ENCODE data around the gene KIZ. TPM values are rescaled to one million over a fixed set of nuclear protein-coding genes. Genes with fewer than 3 reads are reported as not detected.

KIZ gene
- total RNA-seq, 1 donor from 2014 or later = 15.0 TPM

DNA sequence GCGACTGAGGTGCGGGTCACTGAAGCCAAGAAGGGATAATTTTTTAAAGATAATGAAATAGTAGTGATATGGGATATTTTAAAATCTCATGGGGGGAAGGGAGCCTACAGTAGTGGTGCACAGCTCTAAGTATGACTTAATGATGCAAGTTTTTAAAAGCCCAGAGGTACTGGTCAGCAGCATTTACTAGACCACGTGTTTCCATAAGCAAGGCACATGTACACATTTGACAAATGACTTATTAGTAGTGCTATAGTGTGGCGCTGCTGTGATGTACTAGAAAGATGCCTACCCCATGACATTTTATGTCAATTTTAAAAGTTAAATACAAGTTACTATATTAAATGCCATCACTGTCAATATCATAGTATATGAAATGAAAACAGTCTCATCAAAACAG, 12.2 kb upstream of the KIZ start:
- Mint-ChIP-seq H3K4me3 (no peak overlapping the region), H3K27ac (ENCODE audit: unreplicated experiment) (no peak overlapping the region), H3K27me3 (ENCODE audit: low read depth) (peaks cover 83% of the 10 kb centered on the region), H3K36me3 (ENCODE audit: low read depth) (no peaks in the 10 kb centered on the region), H3K4me1 (no peaks in the 10 kb centered on the region), H3K9me3 (no peaks in the 10 kb centered on the region)
- no peak for DNase-seq (ENCODE audit: low read depth, low spot score)
- TF ChIP-seq, protein P1, sequence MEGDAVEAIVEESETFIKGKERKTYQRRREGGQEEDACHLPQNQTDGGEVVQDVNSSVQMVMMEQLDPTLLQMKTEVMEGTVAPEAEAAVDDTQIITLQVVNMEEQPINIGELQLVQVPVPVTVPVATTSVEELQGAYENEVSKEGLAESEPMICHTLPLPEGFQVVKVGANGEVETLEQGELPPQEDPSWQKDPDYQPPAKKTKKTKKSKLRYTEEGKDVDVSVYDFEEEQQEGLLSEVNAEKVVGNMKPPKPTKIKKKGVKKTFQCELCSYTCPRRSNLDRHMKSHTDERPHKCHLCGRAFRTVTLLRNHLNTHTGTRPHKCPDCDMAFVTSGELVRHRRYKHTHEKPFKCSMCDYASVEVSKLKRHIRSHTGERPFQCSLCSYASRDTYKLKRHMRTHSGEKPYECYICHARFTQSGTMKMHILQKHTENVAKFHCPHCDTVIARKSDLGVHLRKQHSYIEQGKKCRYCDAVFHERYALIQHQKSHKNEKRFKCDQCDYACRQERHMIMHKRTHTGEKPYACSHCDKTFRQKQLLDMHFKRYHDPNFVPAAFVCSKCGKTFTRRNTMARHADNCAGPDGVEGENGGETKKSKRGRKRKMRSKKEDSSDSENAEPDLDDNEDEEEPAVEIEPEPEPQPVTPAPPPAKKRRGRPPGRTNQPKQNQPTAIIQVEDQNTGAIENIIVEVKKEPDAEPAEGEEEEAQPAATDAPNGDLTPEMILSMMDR (conservative IDR thresholded peaks at IDR 0.05) = no peak

DNA sequence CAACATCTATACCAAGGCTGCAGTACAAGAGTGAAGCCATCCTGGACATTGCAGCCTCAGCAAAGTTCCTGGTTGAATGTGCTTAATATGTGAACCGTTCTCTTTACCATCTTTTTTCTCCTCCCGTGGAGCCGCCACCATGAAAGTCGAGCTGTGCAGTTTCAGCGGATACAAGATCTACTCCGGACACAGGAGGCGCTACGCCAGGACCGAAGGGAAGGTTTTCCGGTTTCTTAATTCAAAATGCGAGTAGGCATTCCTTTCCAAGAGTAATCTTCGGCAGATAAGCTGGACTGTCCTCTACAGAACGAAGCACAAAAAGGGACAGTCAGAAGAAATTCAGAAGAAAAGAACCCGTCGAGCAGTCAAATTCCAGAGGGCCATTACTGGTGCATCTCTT, 11.3 kb upstream of the KIZ start:
- Mint-ChIP-seq H3K27me3 (ENCODE audit: low read depth) (peaks cover 79% of the 10 kb centered on the region), H3K4me1 (no peaks in the 10 kb centered on the region), H3K36me3 (ENCODE audit: low read depth) (no peaks in the 10 kb centered on the region), H3K27ac (ENCODE audit: unreplicated experiment) (no peak overlapping the region), H3K9me3 (no peaks in the 10 kb centered on the region), H3K4me3 (no peak overlapping the region)
- DNase-seq (ENCODE audit: low read depth, low spot score) = no peak
- TF ChIP-seq, protein P1 (conservative IDR thresholded peaks at IDR 0.05) = no peak

DNA sequence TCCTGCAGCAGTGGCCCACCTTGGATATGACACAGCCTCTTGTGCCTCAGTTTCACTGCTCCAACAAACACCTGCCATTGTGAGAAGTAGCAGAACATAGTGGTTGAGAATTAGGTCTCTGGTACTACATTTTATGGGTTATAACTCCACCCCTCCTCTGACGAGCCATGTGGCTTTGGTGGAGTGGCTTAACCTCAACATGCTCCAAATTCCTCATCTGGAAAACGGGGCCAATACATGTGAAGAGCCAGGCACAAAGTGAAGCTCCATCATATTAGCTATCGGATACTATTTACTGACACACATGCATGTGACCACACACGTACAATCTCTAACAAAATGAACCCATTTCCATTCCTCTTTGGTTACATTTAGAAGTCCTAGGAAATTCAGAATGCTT, 8.4 kb upstream of the KIZ start:
- H3K36me3 Mint-ChIP-seq (ENCODE audit: low read depth) = no peaks in the 10 kb centered on the region
- H3K9me3 Mint-ChIP-seq = no peaks in the 10 kb centered on the region
- H3K4me3 Mint-ChIP-seq = no peak overlapping the region
- no peaks in the 10 kb centered on the region for H3K4me1 Mint-ChIP-seq
- no peak overlapping the region for H3K27ac Mint-ChIP-seq (ENCODE audit: unreplicated experiment)
- H3K27me3 Mint-ChIP-seq (ENCODE audit: low read depth) = peaks cover 55% of the 10 kb centered on the region
- DNase-seq (ENCODE audit: low read depth, low spot score) = no peak
- TF ChIP-seq, protein P1 (conservative IDR thresholded peaks at IDR 0.05) = no peak

DNA sequence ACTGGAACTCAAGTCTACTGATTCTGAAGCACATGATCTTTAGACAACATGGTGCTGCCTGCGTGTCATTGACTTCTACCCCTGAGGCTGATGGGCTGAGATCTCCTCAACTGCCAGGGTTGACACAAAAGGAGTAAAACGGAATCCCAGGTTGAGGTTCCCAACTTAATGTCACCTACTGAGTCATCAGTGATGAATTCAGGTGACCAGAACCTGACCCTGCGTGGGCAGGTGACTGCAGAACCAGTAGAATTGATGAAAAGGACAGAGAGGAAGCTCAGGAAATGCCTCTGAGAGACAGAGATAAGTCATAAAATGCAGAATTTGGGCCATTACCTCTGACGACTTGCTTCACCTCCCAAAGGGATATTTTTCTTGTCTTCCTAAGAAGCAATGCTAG, 7.7 kb upstream of the KIZ start:
- H3K9me3 Mint-ChIP-seq = no peaks in the 10 kb centered on the region
- no peak overlapping the region for H3K27ac Mint-ChIP-seq (ENCODE audit: unreplicated experiment)
- no peak overlapping the region for H3K4me3 Mint-ChIP-seq
- H3K27me3 Mint-ChIP-seq (ENCODE audit: low read depth) = peaks cover 53% of the 10 kb centered on the region
- H3K36me3 Mint-ChIP-seq (ENCODE audit: low read depth) = no peaks in the 10 kb centered on the region
- TF ChIP-seq, protein P1 (conservative IDR thresholded peaks at IDR 0.05) = no peak
- no peak for DNase-seq (ENCODE audit: low read depth, low spot score)
- no peaks in the 10 kb centered on the region for H3K4me1 Mint-ChIP-seq

DNA sequence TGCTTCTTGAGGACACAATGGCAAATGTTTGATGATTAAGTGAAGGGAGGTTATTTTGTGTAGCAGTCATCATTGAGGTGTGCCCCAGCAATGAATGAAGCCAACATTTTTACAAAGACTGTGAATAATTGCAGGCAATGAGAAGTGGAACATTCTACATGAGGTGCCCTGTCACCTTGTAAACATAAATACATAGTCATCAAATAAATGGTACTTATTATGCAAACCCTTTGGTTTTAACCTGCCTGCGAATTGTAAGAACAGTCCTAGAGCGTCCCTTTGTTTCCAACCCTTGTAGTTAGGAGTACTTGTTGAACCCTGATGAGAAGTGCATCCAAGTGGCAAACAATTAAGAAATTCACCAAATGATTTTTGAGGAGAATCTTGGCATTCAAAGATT, 7.1 kb upstream of the KIZ start:
- DNase-seq (ENCODE audit: low read depth, low spot score) = no peak
- no peaks in the 10 kb centered on the region for H3K36me3 Mint-ChIP-seq (ENCODE audit: low read depth)
- TF ChIP-seq, protein P1 (conservative IDR thresholded peaks at IDR 0.05) = no peak
- H3K9me3 Mint-ChIP-seq = no peaks in the 10 kb centered on the region
- H3K27me3 Mint-ChIP-seq (ENCODE audit: low read depth) = peaks cover 48% of the 10 kb centered on the region
- H3K4me1 Mint-ChIP-seq = no peaks in the 10 kb centered on the region
- H3K4me3 Mint-ChIP-seq = no peak overlapping the region
- no peak overlapping the region for H3K27ac Mint-ChIP-seq (ENCODE audit: unreplicated experiment)

DNA sequence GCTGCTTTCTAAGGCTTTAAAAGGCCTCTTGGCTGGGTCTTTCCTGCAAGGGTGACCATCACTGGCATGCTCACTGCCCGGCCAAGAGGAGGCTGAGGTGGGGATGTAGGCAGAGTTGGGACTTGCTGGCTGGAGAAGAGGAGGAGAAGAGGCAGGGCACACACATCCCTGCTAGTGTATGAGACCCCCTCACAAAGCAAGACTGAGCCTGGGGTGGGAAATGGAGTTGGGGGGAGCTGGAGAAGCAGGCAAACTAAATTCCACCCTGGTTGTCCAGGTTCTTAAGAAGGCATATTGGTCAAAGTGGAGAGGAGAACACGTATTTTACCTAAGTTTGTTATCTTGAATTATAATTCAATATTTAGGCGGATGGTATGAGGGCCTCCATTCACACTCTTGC, 1.7 kb upstream of the KIZ start:
- Mint-ChIP-seq H3K4me3 (peak overlapping the region; percentile 70), H3K9me3 (no peaks in the 10 kb centered on the region), H3K36me3 (ENCODE audit: low read depth) (no peaks in the 10 kb centered on the region), H3K27me3 (ENCODE audit: low read depth) (peaks cover 5% of the 10 kb centered on the region), H3K4me1 (peaks cover 17% of the 10 kb centered on the region), H3K27ac (ENCODE audit: unreplicated experiment) (no peak overlapping the region)
- TF ChIP-seq, protein P1 (conservative IDR thresholded peaks at IDR 0.05) = no peak
- DNase-seq (ENCODE audit: low read depth, low spot score) = no peak

All from neural crest cell (in vitro differentiated cells).